Trophoblast cell (in vitro differentiated cells and primary cell): ENCODE measurements around the gene TMEM220.
"Not testable (repeated sequence)": the region's sequence is repeated elsewhere in the genome, so short reads cannot be mapped to it uniquely, and the experiment has no call there.

Experiments used
- DNase-seq, 2 donors: peaks; one replicate each; pipeline ENCODE4 v3.0.0-alpha.2; 2016
- H2AFZ ChIP-seq: 2 replicates; pipeline ENCODE4 v1.6.1; 2013; ENCODE audit warnings: low read length, moderate library complexity, mild to moderate bottlenecking; ENCODE audit not compliant: insufficient read depth, poor library complexity
- H2AK5ac ChIP-seq: 2 replicates; pipeline ENCODE4 v1.6.1; 2013; ENCODE audit warnings: mild to moderate bottlenecking, low read length
- H2BK120ac ChIP-seq: 2 replicates; pipeline ENCODE4 v1.6.1; 2013; ENCODE audit warnings: low read length, mild to moderate bottlenecking, moderate library complexity; ENCODE audit not compliant: insufficient read depth, poor library complexity
- H2BK12ac ChIP-seq: 2 replicates; pipeline ENCODE4 v1.6.1; 2013; ENCODE audit warnings: mild to moderate bottlenecking, low read length, moderate library complexity
- H2BK5ac ChIP-seq: 2 replicates; pipeline ENCODE4 v1.6.1; 2013; ENCODE audit warnings: low read length, low read depth, moderate library complexity, mild to moderate bottlenecking; ENCODE audit not compliant: poor library complexity
- H3K14ac ChIP-seq: 2 replicates; pipeline ENCODE4 v1.6.1; 2013; ENCODE audit warnings: mild to moderate bottlenecking, low read length
- H3K18ac ChIP-seq: 2 replicates; pipeline ENCODE4 v1.6.1; 2013; ENCODE audit warnings: mild to moderate bottlenecking, low read length
- H3K23ac ChIP-seq: 2 replicates; pipeline ENCODE4 v1.6.1; 2013; ENCODE audit warnings: low read length
- H3K27ac ChIP-seq: 2 replicates; pipeline ENCODE4 v1.5.1; 2013; ENCODE audit warnings: low read depth, mild to moderate bottlenecking, inconsistent platforms, low read length, moderate library complexity
- H3K27me3 ChIP-seq: 2 replicates; pipeline ENCODE4 v1.6.1; 2013; ENCODE audit warnings: inconsistent platforms, mild to moderate bottlenecking, low read length, moderate library complexity; ENCODE audit not compliant: insufficient read depth
- H3K36me3 ChIP-seq, 2 experiments: 1 replicate in 1 of 2; 2 replicates in 1 of 2; pipeline ENCODE4 v1.6.1; 2013; ENCODE audit warnings: low read length in 2 of 2, mild to moderate bottlenecking in 2 of 2, moderate library complexity in 1 of 2; ENCODE audit not compliant: insufficient read depth in 2 of 2, control insufficient read depth in 1 of 2
- H3K4ac ChIP-seq: 2 replicates; pipeline ENCODE4 v1.6.1; 2013; ENCODE audit warnings: low read depth, mild to moderate bottlenecking, low read length, moderate library complexity
- H3K4me1 ChIP-seq, 2 experiments: 1 replicate in 1 of 2; 2 replicates in 1 of 2; pipeline ENCODE4 v1.6.1; 2013; ENCODE audit warnings: low read length in 2 of 2, mild to moderate bottlenecking in 2 of 2, moderate library complexity in 1 of 2; ENCODE audit not compliant: insufficient read depth in 2 of 2, control insufficient read depth in 1 of 2
- H3K4me2 ChIP-seq: 2 replicates; pipeline ENCODE4 v1.6.1; 2013; ENCODE audit warnings: inconsistent platforms, mild to moderate bottlenecking, low read length, moderate library complexity
- H3K4me3 ChIP-seq: 2 replicates; pipeline ENCODE4 v1.5.1; 2013; ENCODE audit warnings: mild to moderate bottlenecking, low read depth, low read length, inconsistent platforms
- H3K79me1 ChIP-seq: one replicate; pipeline ENCODE4 v1.6.1; 2013; ENCODE audit warnings: low read length
- H3K79me2 ChIP-seq: 2 replicates; pipeline ENCODE4 v1.6.1; 2013; ENCODE audit warnings: low read length, mild to moderate bottlenecking; ENCODE audit not compliant: control insufficient read depth, insufficient read depth, poor library complexity
- H3K9ac ChIP-seq: 2 replicates; pipeline ENCODE4 v1.6.1; 2013; ENCODE audit warnings: mild to moderate bottlenecking, low read length
- H3K9me3 ChIP-seq: 2 replicates; pipeline ENCODE4 v1.6.1; 2013; ENCODE audit warnings: low read depth, mild to moderate bottlenecking, control low read depth, inconsistent platforms, low read length; ENCODE audit not compliant: insufficient read depth
- H4K12ac ChIP-seq: 2 replicates; pipeline ENCODE4 v1.6.1; 2013; ENCODE audit warnings: low read depth, mild to moderate bottlenecking, low read length, moderate library complexity
- H4K8ac ChIP-seq: 2 replicates; pipeline ENCODE4 v1.6.1; 2013; ENCODE audit warnings: low read depth, mild to moderate bottlenecking, low read length, moderate library complexity
- H4K91ac ChIP-seq: one replicate; pipeline ENCODE4 v1.6.1; 2013; ENCODE audit warnings: low read depth, mild to moderate bottlenecking, low read length, moderate library complexity
- WGBS: extraction: QIAGEN DNeasy Blood & Tissue Kit; methylation state at CpG from one replicate; pipeline ENCODE4 v1.1.7; 2013; ENCODE audit warnings: missing lambda C conversion rate; ENCODE audit not compliant: insufficient read length, insufficient coverage; ENCODE audit errors: extremely low coverage; 5-methylcytosine and 5-hydroxymethylcytosine counted together

TMEM220 gene

GRCh38 chr17:10735821-10736220, 6.0 kb upstream of the TMEM220 start:
- Histone ChIP-seq H2BK12ac (no peak overlapping the region), H3K23ac (no peak overlapping the region), H3K14ac (no peak overlapping the region), H3K27me3 (no peaks in the 10 kb centered on the region), H4K8ac (no peak overlapping the region), H3K9me3 (peaks cover 2% of the 10 kb centered on the region), H3K36me3 (no peaks in the 10 kb centered on the region), H2BK120ac (no peak overlapping the region), H2AK5ac (no peak overlapping the region), H3K4me2 (no peak overlapping the region), H3K79me1 (no peaks in the 10 kb centered on the region), H4K91ac (no peak overlapping the region), H2AFZ (no peak overlapping the region), H4K12ac (no peak overlapping the region), H3K79me2 (no peaks in the 10 kb centered on the region), H3K4me3 (no peak overlapping the region), H2BK5ac (no peak overlapping the region), H3K4ac (no peak overlapping the region), H3K4me1 (no peaks in the 10 kb centered on the region), H3K27ac (no peak overlapping the region), H3K9ac (no peak overlapping the region), H3K18ac (no peak overlapping the region)
- no peak for DNase-seq
- WGBS, result no CpG with 5 or more reads among the region's 4 CpGs

GRCh38 chr17:10735251-10735650, 5.4 kb upstream of the TMEM220 start:
- Histone ChIP-seq H3K79me2 (no peaks in the 10 kb centered on the region), H3K4me3 (no peak overlapping the region), H3K4me2 (no peak overlapping the region), H2AK5ac (no peak overlapping the region), H3K4ac (no peak overlapping the region), H3K27me3 (no peaks in the 10 kb centered on the region), H3K18ac (no peak overlapping the region), H4K8ac (no peak overlapping the region), H3K79me1 (no peaks in the 10 kb centered on the region), H2AFZ (no peak overlapping the region), H3K9me3 (peaks cover 2% of the 10 kb centered on the region), H3K14ac (no peak overlapping the region), H2BK5ac (no peak overlapping the region), H4K91ac (no peak overlapping the region), H3K4me1 (no peaks in the 10 kb centered on the region), H3K27ac (no peak overlapping the region), H2BK12ac (no peak overlapping the region), H3K36me3 (no peaks in the 10 kb centered on the region), H4K12ac (no peak overlapping the region), H2BK120ac (no peak overlapping the region), H3K23ac (no peak overlapping the region), H3K9ac (no peak overlapping the region)
- DNase-seq, result no peak
- no CpG with 5 or more reads among the region's 2 CpGs for WGBS

- H2AFZ ChIP-seq, result no peak overlapping the region
- no peak overlapping the region for H3K27ac ChIP-seq
- H4K91ac ChIP-seq, result no peak overlapping the region
- H3K18ac ChIP-seq, result no peak overlapping the region
- no peak overlapping the region for H3K4me3 ChIP-seq
- H3K9me3 ChIP-seq, result peaks cover 2% of the 10 kb centered on the region
- H3K4me1 ChIP-seq, result no peaks in the 10 kb centered on the region
- H3K79me1 ChIP-seq, result peaks cover 3% of the 10 kb centered on the region
- no CpG with 5 or more reads among the region's 3 CpGs for WGBS
- H3K27me3 ChIP-seq, result no peaks in the 10 kb centered on the region
- no peak overlapping the region for H3K9ac ChIP-seq
- H2BK120ac ChIP-seq, result no peak overlapping the region
- no peak overlapping the region for H4K8ac ChIP-seq
- no peak for DNase-seq
- no peaks in the 10 kb centered on the region for H3K36me3 ChIP-seq
- peaks cover 3% of the 10 kb centered on the region for H3K79me2 ChIP-seq
- no peak overlapping the region for H2BK12ac ChIP-seq
- no peak overlapping the region for H2BK5ac ChIP-seq
- no peak overlapping the region for H3K14ac ChIP-seq
- H2AK5ac ChIP-seq, result no peak overlapping the region
- H3K4me2 ChIP-seq, result no peak overlapping the region
- H4K12ac ChIP-seq, result no peak overlapping the region
- H3K23ac ChIP-seq, result no peak overlapping the region
- H3K4ac ChIP-seq, result no peak overlapping the region
Observed at GRCh38 chr17:10733666-10734065, 3.8 kb upstream of the TMEM220 start.

GRCh38 chr17:10732121-10732520, 2.3 kb upstream of the TMEM220 start:
- not testable (repeated sequence) for H4K12ac ChIP-seq, H4K8ac ChIP-seq, H2AFZ ChIP-seq, H3K79me2 ChIP-seq, H3K9ac ChIP-seq, H3K14ac ChIP-seq, H3K18ac ChIP-seq, H3K36me3 ChIP-seq, H3K27ac ChIP-seq, H2BK5ac ChIP-seq, H2BK120ac ChIP-seq, H3K79me1 ChIP-seq, H3K4ac ChIP-seq, H3K4me1 ChIP-seq, H3K4me3 ChIP-seq, H3K4me2 ChIP-seq, H2AK5ac ChIP-seq, H2BK12ac ChIP-seq, H4K91ac ChIP-seq, H3K27me3 ChIP-seq, DNase-seq, H3K23ac ChIP-seq, H3K9me3 ChIP-seq
- no CpG with 5 or more reads among the region's 6 CpGs for WGBS
